Measurements from ENCODE around the gene EPB41L4A.

Gene EPB41L4A

DNA sequence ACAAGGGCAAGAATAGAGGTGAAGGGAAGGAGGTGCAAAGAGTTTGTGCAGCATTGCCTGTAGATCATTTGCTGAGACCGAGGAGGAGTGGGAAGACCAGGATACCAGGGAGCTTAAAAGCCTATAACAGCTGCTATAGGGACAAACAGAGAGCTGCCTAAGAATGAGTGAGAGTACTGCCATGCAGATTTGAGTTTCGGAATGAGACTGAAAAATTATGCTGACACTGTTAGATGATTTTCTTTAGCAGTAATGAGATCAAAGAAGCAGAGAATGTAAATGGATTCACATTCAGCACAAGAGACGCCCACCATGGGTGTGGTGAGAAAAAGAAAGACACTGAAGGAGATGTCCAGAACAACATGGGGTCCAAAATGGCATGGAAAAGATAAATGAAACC lies 69.7 kb downstream of the EPB41L4A start:
- no peaks in the 10 kb centered on the region for H3K36me3 ChIP-seq (ENCODE audit: control insufficient read depth in 1 of 2, insufficient read depth in 2 of 2, low read length in 2 of 2)
- no peaks in the 10 kb centered on the region for H3K9me3 ChIP-seq (ENCODE audit: control insufficient read depth in 1 of 2, low read length in 2 of 2)
- no peaks in the 10 kb centered on the region for H3K27me3 ChIP-seq (ENCODE audit: low read depth, low read length)
- H3K4me3 ChIP-seq (ENCODE audit: low read depth in 1 of 2, low read length in 2 of 2) = no peak overlapping the region
- H3K27ac ChIP-seq (ENCODE audit: low read length) = no peak overlapping the region
- H3K4me1 ChIP-seq (ENCODE audit: control insufficient read depth in 1 of 2, insufficient read depth in 2 of 2, low read length in 2 of 2) = no peaks in the 10 kb centered on the region

DNA sequence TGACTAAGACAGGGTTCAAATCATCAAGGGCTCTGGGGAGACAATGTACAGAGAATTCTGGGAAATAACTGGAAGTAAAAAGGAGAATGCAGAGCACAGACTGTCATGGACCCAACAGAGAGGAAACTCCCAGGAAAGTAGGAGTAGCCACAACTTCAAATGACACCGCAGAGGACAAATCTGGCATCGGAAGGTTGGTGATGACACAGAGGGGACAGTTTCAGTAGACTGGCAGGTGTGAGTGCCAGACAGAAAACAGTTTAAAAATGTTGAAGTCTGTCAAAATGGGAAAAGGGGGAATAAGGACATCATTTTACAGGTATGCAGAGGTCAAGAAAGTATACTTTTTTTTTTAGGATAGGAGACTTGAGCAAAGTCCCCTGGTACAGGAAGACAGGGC lies 70.2 kb downstream of the EPB41L4A start:
- no peaks in the 10 kb centered on the region for H3K4me1 ChIP-seq (ENCODE audit: control insufficient read depth in 1 of 2, insufficient read depth in 2 of 2, low read length in 2 of 2)
- no peaks in the 10 kb centered on the region for H3K9me3 ChIP-seq (ENCODE audit: control insufficient read depth in 1 of 2, low read length in 2 of 2)
- no peak overlapping the region for H3K4me3 ChIP-seq (ENCODE audit: low read depth in 1 of 2, low read length in 2 of 2)
- no peaks in the 10 kb centered on the region for H3K27me3 ChIP-seq (ENCODE audit: low read depth, low read length)
- no peaks in the 10 kb centered on the region for H3K36me3 ChIP-seq (ENCODE audit: control insufficient read depth in 1 of 2, insufficient read depth in 2 of 2, low read length in 2 of 2)
- no peak overlapping the region for H3K27ac ChIP-seq (ENCODE audit: low read length)

GRCh38 chr5:112348387-112348786 lies 70.7 kb downstream of the EPB41L4A start:
- H3K9me3 ChIP-seq (ENCODE audit: control insufficient read depth in 1 of 2, low read length in 2 of 2) = no peaks in the 10 kb centered on the region
- H3K27ac ChIP-seq (ENCODE audit: low read length) = no peak overlapping the region
- H3K36me3 ChIP-seq (ENCODE audit: control insufficient read depth in 1 of 2, insufficient read depth in 2 of 2, low read length in 2 of 2) = no peaks in the 10 kb centered on the region
- no peaks in the 10 kb centered on the region for H3K4me1 ChIP-seq (ENCODE audit: control insufficient read depth in 1 of 2, insufficient read depth in 2 of 2, low read length in 2 of 2)
- H3K27me3 ChIP-seq (ENCODE audit: low read depth, low read length) = no peaks in the 10 kb centered on the region
- H3K4me3 ChIP-seq (ENCODE audit: low read depth in 1 of 2, low read length in 2 of 2) = no peak overlapping the region

DNA sequence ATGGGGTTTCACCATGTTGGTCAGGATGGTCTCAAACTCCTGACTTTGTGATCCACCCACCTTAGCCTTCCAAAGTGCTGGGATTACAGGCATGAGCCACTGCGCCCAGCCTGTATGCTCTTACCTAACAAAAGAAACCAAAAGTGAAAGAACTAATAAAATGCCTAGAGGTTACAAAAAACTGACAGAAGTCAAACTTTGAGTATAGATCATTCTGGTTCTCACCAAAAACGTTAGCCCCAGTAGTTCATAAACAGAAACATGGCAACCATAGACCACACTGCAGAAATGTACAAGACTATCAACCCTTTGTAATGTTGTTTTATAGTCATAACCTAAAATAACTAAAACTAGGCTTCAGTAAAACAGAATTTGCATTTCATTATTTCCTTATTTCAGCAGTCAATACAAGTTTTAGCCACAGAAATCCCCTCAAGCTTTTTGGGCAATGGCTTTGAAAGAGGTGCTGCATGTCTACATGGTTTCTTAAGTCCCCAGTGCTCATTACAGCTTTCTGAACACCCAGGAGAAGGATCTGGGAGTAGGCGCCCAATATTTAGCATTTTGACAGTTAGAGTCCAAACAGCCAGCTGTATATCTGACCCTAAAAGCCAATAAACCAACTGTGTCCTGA lies 72.5 kb downstream of the EPB41L4A start:
- Histone ChIP-seq H3K36me3 (ENCODE audit: control insufficient read depth in 1 of 2, insufficient read depth in 2 of 2, low read length in 2 of 2) (no peaks in the 10 kb centered on the region), H3K27me3 (ENCODE audit: low read depth, low read length) (no peaks in the 10 kb centered on the region), H3K9me3 (ENCODE audit: control insufficient read depth in 1 of 2, low read length in 2 of 2) (no peaks in the 10 kb centered on the region), H3K27ac (ENCODE audit: low read length) (no peak overlapping the region), H3K4me3 (ENCODE audit: low read depth in 1 of 2, low read length in 2 of 2) (no peak overlapping the region), H3K4me1 (ENCODE audit: control insufficient read depth in 1 of 2, insufficient read depth in 2 of 2, low read length in 2 of 2) (no peaks in the 10 kb centered on the region)

DNA sequence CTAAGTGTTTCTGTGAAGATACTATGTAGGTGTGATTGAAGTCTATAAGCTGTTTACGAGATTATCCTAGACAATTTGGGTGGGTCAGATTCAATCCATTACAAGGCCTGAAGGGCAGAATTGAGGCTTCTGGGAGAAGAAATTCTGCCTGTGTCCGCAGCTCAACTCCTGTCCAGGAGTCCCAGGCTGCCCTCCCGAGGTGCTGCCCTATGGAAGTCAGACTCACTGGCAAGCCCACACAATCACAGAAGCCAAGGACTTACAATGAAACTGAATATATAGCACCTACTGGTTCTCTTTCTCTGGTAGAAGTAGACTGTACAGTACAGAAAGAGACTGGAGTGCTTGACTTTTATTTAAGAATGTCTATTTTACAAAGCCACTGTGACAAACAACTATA lies 74.5 kb downstream of the EPB41L4A start:
- Histone ChIP-seq H3K4me1 (ENCODE audit: control insufficient read depth in 1 of 2, insufficient read depth in 2 of 2, low read length in 2 of 2) (no peaks in the 10 kb centered on the region), H3K27me3 (ENCODE audit: low read depth, low read length) (no peaks in the 10 kb centered on the region), H3K9me3 (ENCODE audit: control insufficient read depth in 1 of 2, low read length in 2 of 2) (no peaks in the 10 kb centered on the region), H3K4me3 (ENCODE audit: low read depth in 1 of 2, low read length in 2 of 2) (no peak overlapping the region), H3K36me3 (ENCODE audit: control insufficient read depth in 1 of 2, insufficient read depth in 2 of 2, low read length in 2 of 2) (no peaks in the 10 kb centered on the region), H3K27ac (ENCODE audit: low read length) (no peak overlapping the region)

- H3K36me3 ChIP-seq (ENCODE audit: control insufficient read depth in 1 of 2, insufficient read depth in 2 of 2, low read length in 2 of 2) = no peaks in the 10 kb centered on the region
- H3K4me3 ChIP-seq (ENCODE audit: low read depth in 1 of 2, low read length in 2 of 2) = no peak overlapping the region
- H3K27me3 ChIP-seq (ENCODE audit: low read depth, low read length) = no peaks in the 10 kb centered on the region
- H3K9me3 ChIP-seq (ENCODE audit: control insufficient read depth in 1 of 2, low read length in 2 of 2) = no peaks in the 10 kb centered on the region
- H3K4me1 ChIP-seq (ENCODE audit: control insufficient read depth in 1 of 2, insufficient read depth in 2 of 2, low read length in 2 of 2) = no peaks in the 10 kb centered on the region
- H3K27ac ChIP-seq (ENCODE audit: low read length) = no peak overlapping the region
These were observed 76.7 kb downstream of the EPB41L4A start for GRCh38 chr5:112342389-112342788.

GRCh38 chr5:112339761-112340160 lies 79.3 kb downstream of the EPB41L4A start:
- Histone ChIP-seq H3K27me3 (ENCODE audit: low read depth, low read length) (no peaks in the 10 kb centered on the region), H3K4me3 (ENCODE audit: low read depth in 1 of 2, low read length in 2 of 2) (no peak overlapping the region), H3K4me1 (ENCODE audit: control insufficient read depth in 1 of 2, insufficient read depth in 2 of 2, low read length in 2 of 2) (no peaks in the 10 kb centered on the region), H3K27ac (ENCODE audit: low read length) (no peak overlapping the region), H3K36me3 (ENCODE audit: control insufficient read depth in 1 of 2, insufficient read depth in 2 of 2, low read length in 2 of 2) (no peaks in the 10 kb centered on the region), H3K9me3 (ENCODE audit: control insufficient read depth in 1 of 2, low read length in 2 of 2) (no peaks in the 10 kb centered on the region)

- no peak overlapping the region for H3K27ac ChIP-seq (ENCODE audit: low read length)
These were observed 80.3 kb downstream of the EPB41L4A start for GRCh38 chr5:112338681-112339337.

DNA sequence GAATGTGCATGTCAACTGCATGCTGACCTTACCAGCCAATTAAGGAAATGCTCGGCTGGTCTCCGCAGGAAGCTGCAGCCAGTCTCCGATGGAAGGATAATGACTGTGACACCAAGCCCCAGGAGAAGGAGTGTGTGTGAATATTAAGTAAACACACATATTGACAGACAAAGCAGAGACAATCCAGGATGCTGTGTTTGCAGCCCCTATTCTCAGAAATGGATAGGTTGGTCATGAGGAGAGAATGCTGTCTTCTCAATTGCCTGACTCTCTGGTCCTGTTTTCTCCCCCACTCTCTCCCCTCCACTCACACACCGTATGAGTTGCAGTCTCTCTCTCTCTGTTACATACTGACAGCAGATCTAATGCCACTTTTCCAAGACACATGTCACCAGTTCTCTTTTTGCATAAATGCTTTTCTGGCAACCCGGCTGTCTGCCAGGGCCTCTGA lies 85.7 kb downstream of the EPB41L4A start:
- no peak overlapping the region for H3K27ac ChIP-seq (ENCODE audit: low read length)

More at GRCh38 chr5:112338681-112339337, 80.3 kb downstream of the EPB41L4A start:
- no peak overlapping the region for H3K4me3 ChIP-seq (ENCODE audit: low read depth in 1 of 2, low read length in 2 of 2)
- no peaks in the 10 kb centered on the region for H3K4me1 ChIP-seq (ENCODE audit: control insufficient read depth in 1 of 2, insufficient read depth in 2 of 2, low read length in 2 of 2)
- no peaks in the 10 kb centered on the region for H3K9me3 ChIP-seq (ENCODE audit: control insufficient read depth in 1 of 2, low read length in 2 of 2)
- H3K27me3 ChIP-seq (ENCODE audit: low read depth, low read length) = no peaks in the 10 kb centered on the region
- no peaks in the 10 kb centered on the region for H3K36me3 ChIP-seq (ENCODE audit: control insufficient read depth in 1 of 2, insufficient read depth in 2 of 2, low read length in 2 of 2)

DNA sequence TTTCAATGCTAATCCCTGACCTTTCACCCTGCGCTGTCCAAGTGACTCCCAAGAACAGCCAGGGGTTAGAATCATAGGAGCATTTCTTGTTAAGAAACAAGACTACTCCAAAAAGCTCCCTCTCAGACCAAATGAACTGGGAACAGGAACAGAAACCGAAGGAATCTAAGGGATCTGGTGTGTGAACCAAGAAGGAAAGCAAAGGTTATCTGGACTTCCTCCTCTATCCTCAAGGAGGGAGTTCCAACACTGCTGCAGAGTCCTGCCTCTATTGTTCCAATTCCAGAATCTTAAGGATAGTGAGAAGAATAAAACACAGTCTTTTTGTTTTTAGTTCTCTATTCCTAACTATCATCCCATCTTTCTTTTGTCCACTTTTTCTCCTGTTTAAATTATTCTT lies 87.2 kb downstream of the EPB41L4A start:
- Histone ChIP-seq H3K9me3 (ENCODE audit: control insufficient read depth in 1 of 2, low read length in 2 of 2) (no peaks in the 10 kb centered on the region), H3K36me3 (ENCODE audit: control insufficient read depth in 1 of 2, insufficient read depth in 2 of 2, low read length in 2 of 2) (no peaks in the 10 kb centered on the region), H3K27me3 (ENCODE audit: low read depth, low read length) (no peaks in the 10 kb centered on the region), H3K27ac (ENCODE audit: low read length) (no peak overlapping the region), H3K4me1 (ENCODE audit: control insufficient read depth in 1 of 2, insufficient read depth in 2 of 2, low read length in 2 of 2) (peaks cover 0 to 9% of the 10 kb centered on the region in 2 donors), H3K4me3 (ENCODE audit: low read depth in 1 of 2, low read length in 2 of 2) (no peak overlapping the region)

More for the DNA sequence above, 85.7 kb downstream of the EPB41L4A start:
- Histone ChIP-seq H3K9me3 (ENCODE audit: control insufficient read depth in 1 of 2, low read length in 2 of 2) (no peaks in the 10 kb centered on the region), H3K27me3 (ENCODE audit: low read depth, low read length) (no peaks in the 10 kb centered on the region), H3K4me3 (ENCODE audit: low read depth in 1 of 2, low read length in 2 of 2) (no peak overlapping the region), H3K4me1 (ENCODE audit: control insufficient read depth in 1 of 2, insufficient read depth in 2 of 2, low read length in 2 of 2) (peaks cover 0 to 9% of the 10 kb centered on the region in 2 donors), H3K36me3 (ENCODE audit: control insufficient read depth in 1 of 2, insufficient read depth in 2 of 2, low read length in 2 of 2) (no peaks in the 10 kb centered on the region)

- no peak overlapping the region for H3K4me3 ChIP-seq (ENCODE audit: low read depth in 1 of 2, low read length in 2 of 2)
- H3K27ac ChIP-seq (ENCODE audit: low read length) = no peak overlapping the region
- peaks cover 0 to 9% of the 10 kb centered on the region in 2 donors for H3K4me1 ChIP-seq (ENCODE audit: control insufficient read depth in 1 of 2, insufficient read depth in 2 of 2, low read length in 2 of 2)
- H3K9me3 ChIP-seq (ENCODE audit: control insufficient read depth in 1 of 2, low read length in 2 of 2) = no peaks in the 10 kb centered on the region
- H3K36me3 ChIP-seq (ENCODE audit: control insufficient read depth in 1 of 2, insufficient read depth in 2 of 2, low read length in 2 of 2) = no peaks in the 10 kb centered on the region
- H3K27me3 ChIP-seq (ENCODE audit: low read depth, low read length) = no peaks in the 10 kb centered on the region
These were observed 89.5 kb downstream of the EPB41L4A start for GRCh38 chr5:112329419-112330090.

Data from muscle layer of duodenum (tissue), 2 donors.